Suprapubic skin (tissue), 4 donors: ENCODE data around the gene NPIPA1.
"Not testable (repeated sequence)": the region's sequence is repeated elsewhere in the genome, so short reads cannot be mapped to it uniquely, and the experiment has no call there.

Experiments
- CTCF ChIP-seq, 2 donors: fragments of 200-600 bp in 1 of 2; fragments of 450-650 bp in 1 of 2; sonication (generic) in 1 of 2; IDR thresholded peaks; one replicate each; pipeline ENCODE4 v1.5.1; 2016 to 2019; ENCODE audit warnings: antibody characterized with exemption in 2 of 2, mild to moderate bottlenecking in 1 of 2, moderate library complexity in 1 of 2
- EP300 ChIP-seq: sonication (generic); formaldehyde crosslinking; IDR thresholded peaks from one replicate; pipeline ENCODE4 v1.6.1; 2017; ENCODE audit warnings: antibody characterized with exemption
- POLR2AphosphoS5 ChIP-seq, 3 donors: sonication (generic); formaldehyde crosslinking; IDR thresholded peaks; one replicate each; pipeline ENCODE4 v1.6.1; 2017; ENCODE audit warnings: antibody characterized with exemption in 3 of 3

GRCh38 chr16:14922968-14923367, 14.3 kb upstream of the NPIPA1 start:
- not testable (repeated sequence) for TF ChIP-seq POLR2AphosphoS5 (IDR thresholded peaks at IDR 0.05); CTCF (IDR thresholded peaks at IDR 0.05); EP300
